M059J (cell line): ENCODE data around the gene MYO9A. TPM values are rescaled to one million over a fixed set of nuclear protein-coding genes. Genes with fewer than 3 reads are reported as not detected.
"Not testable (repeated sequence)": the region's sequence is repeated elsewhere in the genome, so short reads cannot be mapped to it uniquely, and the experiment has no call there.

ENCODE experiments used
- DNase-seq: peaks from one replicate; pipeline ENCODE4 v3.0.0-alpha.2; 2012; ENCODE audit warnings: low read depth
- total RNA-seq: library from RNA; depleted of rRNA; stranded (reverse); fragments of >200 nt; shearing (Covaris generic); gene quantifications from 2 replicates; pipeline ENCODE4 v1.2.3, GENCODE V29; 2014

Gene MYO9A
- total RNA-seq, 1 experiment from 2014 or later: 13.1 TPM

- DNase-seq: no peak
These were observed 18.5 kb upstream of the MYO9A start for GRCh38 chr15:72136170-72137051.

GRCh38 chr15:72135719-72136118, 17.8 kb upstream of the MYO9A start:
- no peak for DNase-seq

- DNase-seq: no peak
These were observed 15.3 kb upstream of the MYO9A start for GRCh38 chr15:72133211-72133610.

- DNase-seq: no peak
These were observed 14.0 kb upstream of the MYO9A start for GRCh38 chr15:72131922-72132321.

- DNase-seq: no peak
These were observed 12.3 kb upstream of the MYO9A start for GRCh38 chr15:72130272-72130671.

- no peak for DNase-seq
These were observed 10.4 kb upstream of the MYO9A start for GRCh38 chr15:72128359-72128758.

GRCh38 chr15:72127724-72128322, 9.9 kb upstream of the MYO9A start:
- DNase-seq: no peak

GRCh38 chr15:72124218-72124617, 6.3 kb upstream of the MYO9A start:
- no peak for DNase-seq

GRCh38 chr15:72117486-72118016, 399 bp downstream of the MYO9A start:
- DNase-seq: peak; percentile 79

- peak; percentile 53 for DNase-seq
These were observed 1.0 kb downstream of the MYO9A start for GRCh38 chr15:72116731-72117485.

GRCh38 chr15:72113347-72114031, 4.5 kb downstream of the MYO9A start:
- DNase-seq: no peak

GRCh38 chr15:72112805-72113204, 5.1 kb downstream of the MYO9A start:
- DNase-seq: no peak

GRCh38 chr15:72112116-72112515, 5.8 kb downstream of the MYO9A start:
- no peak for DNase-seq

- DNase-seq: no peak
These were observed 7.6 kb downstream of the MYO9A start for GRCh38 chr15:72110355-72110754.

- DNase-seq: no peak
These were observed 11.9 kb downstream of the MYO9A start for GRCh38 chr15:72106068-72106467.

- no peak for DNase-seq
These were observed 12.8 kb downstream of the MYO9A start for GRCh38 chr15:72105111-72105510.

- DNase-seq: not testable (repeated sequence)
These were observed 17.4 kb downstream of the MYO9A start for GRCh38 chr15:72100551-72100950.

GRCh38 chr15:72099155-72099554, 18.8 kb downstream of the MYO9A start:
- DNase-seq: no peak

- DNase-seq: no peak
These were observed 19.9 kb downstream of the MYO9A start for GRCh38 chr15:72098040-72098439.

GRCh38 chr15:72096796-72097195, 21.2 kb downstream of the MYO9A start:
- no peak for DNase-seq

- no peak for DNase-seq
These were observed 25.3 kb downstream of the MYO9A start for GRCh38 chr15:72092691-72093090.

- no peak for DNase-seq
These were observed 25.9 kb downstream of the MYO9A start for GRCh38 chr15:72092006-72092405.
